ENCODE results near the gene MME. TPM values are rescaled to one million over a fixed set of nuclear protein-coding genes. Genes with fewer than 3 reads are reported as not detected.

Gene MME
- total and polyA plus RNA-seq, 12 donors = 0.28 to 56.0 (median 1.5) TPM

DNA sequence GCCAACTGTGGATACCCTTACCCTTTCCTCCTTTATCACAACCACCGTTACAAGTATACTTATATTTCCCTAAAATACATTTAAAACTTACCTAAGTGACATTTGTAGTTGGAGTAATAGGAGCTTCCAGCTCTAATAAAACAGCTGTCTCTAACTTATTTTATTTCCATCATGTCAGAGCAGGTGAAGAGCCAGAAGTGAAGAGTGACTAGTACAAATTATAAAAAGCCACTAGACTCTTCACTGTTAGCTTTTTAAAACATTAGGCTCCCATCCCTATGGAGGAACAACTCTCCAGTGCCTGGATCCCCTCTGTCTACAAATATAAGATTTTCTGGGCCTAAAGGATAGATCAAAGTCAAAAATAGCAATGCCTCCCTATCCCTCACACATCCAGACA, 102.3 kb downstream of the MME start:
- H3K27ac ChIP-seq = no peak overlapping the region
- no peaks in the 10 kb centered on the region for H3K27me3 ChIP-seq
- H3K4me3 ChIP-seq = no peak overlapping the region
- no peaks in the 10 kb centered on the region for H3K36me3 ChIP-seq (replicated peaks in 1 of 2)
- H3K9me3 ChIP-seq (replicated peaks in 1 of 3) = no peaks in the 10 kb centered on the region
- TF ChIP-seq CTCF (IDR thresholded peaks at IDR 0.05) = no peak
- H3K4me1 ChIP-seq (replicated peaks in 1 of 2) = no peaks in the 10 kb centered on the region
- DNase-seq = no peak
- 89 to 98% (median 93%) methylated on average over 1 of the region's 1 CpG for whole genome bisulfite sequencing, 4 donors
- intact Hi-C loops (cut with DNase I) = no loop called here

DNA sequence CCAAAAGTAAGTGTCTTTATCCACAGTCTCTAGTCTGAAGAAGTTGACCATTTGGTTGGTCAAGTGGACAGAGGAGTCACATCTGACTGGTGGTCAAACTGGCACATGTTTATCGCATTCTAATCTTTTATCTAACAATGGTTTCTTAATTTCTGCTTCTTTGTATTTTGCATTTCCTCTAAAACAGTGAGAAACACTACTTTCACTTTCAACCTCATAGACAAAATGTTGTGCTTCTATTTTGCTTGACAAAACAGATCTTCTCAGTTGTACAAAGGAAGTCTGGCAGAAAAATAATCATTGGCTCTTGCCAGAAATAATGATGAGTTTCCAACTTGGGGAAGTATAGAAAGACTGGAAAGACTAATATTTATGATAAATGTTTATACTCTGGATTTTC, 103.9 kb downstream of the MME start:
- Histone ChIP-seq H3K36me3 (replicated peaks in 1 of 2) (no peaks in the 10 kb centered on the region), H3K4me1 (replicated peaks in 1 of 2) (no peaks in the 10 kb centered on the region), H3K4me3 (no peak overlapping the region), H3K9me3 (replicated peaks in 1 of 3) (no peaks in the 10 kb centered on the region), H3K27me3 (no peaks in the 10 kb centered on the region), H3K27ac (no peak overlapping the region)
- intact Hi-C loops (cut with DNase I) = no loop called here
- TF ChIP-seq CTCF (IDR thresholded peaks at IDR 0.05) = no peak
- no peak for TF ChIP-seq POLR2A (IDR thresholded peaks at IDR 0.05)
- DNase-seq = no peak
- WGBS, 4 donors = 56 to 74% (median 64%) methylated on average over 1 of the region's 1 CpG

GRCh38 chr3:155185631-155186071, 105.5 kb downstream of the MME start:
- no peak overlapping the region for H3K27ac ChIP-seq
- no peaks in the 10 kb centered on the region for H3K36me3 ChIP-seq (replicated peaks in 1 of 2)
- intact Hi-C loops (cut with DNase I) = no loop called here
- H3K27me3 ChIP-seq = no peaks in the 10 kb centered on the region
- WGBS, 4 donors = 94 to 97% (median 95%) methylated on average over 2 of the region's 2 CpGs
- H3K4me1 ChIP-seq (replicated peaks in 1 of 2) = no peaks in the 10 kb centered on the region
- no peak for TF ChIP-seq POLR2A (IDR thresholded peaks at IDR 0.05)
- TF ChIP-seq CTCF (IDR thresholded peaks at IDR 0.05) = no peak
- no peak for DNase-seq
- no peaks in the 10 kb centered on the region for H3K9me3 ChIP-seq (replicated peaks in 1 of 3)
- no peak overlapping the region for H3K4me3 ChIP-seq

DNA sequence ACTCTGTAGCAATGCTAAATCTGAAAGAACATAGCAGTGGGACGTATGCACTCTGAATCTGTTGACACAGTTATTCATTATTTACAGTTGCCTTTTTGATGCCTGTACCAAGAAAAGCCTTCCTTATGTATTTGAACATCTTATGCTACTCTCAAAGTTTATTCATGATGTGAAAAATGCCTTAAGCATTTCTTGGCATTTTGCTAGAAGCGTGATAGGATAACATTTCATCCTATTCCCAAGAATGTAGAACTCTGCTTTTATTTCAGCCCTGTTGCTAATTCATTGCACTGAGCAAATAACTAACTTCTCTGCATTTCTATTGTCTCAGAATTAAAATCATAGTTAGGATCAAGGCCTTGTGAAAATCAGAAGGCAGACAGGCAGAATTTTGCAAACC, 107.9 kb downstream of the MME start:
- intact Hi-C loops (cut with DNase I) = no loop called here
- H3K4me3 ChIP-seq = no peak overlapping the region
- no peak for TF ChIP-seq CTCF (IDR thresholded peaks at IDR 0.05)

More for the DNA sequence above, 107.9 kb downstream of the MME start:
- no peaks in the 10 kb centered on the region for H3K36me3 ChIP-seq (replicated peaks in 1 of 2)
- no peak for DNase-seq
- no peaks in the 10 kb centered on the region for H3K9me3 ChIP-seq (replicated peaks in 1 of 3)
- no peak overlapping the region for H3K27ac ChIP-seq
- no peaks in the 10 kb centered on the region for H3K27me3 ChIP-seq
- H3K4me1 ChIP-seq (replicated peaks in 1 of 2) = no peaks in the 10 kb centered on the region
- 75 to 88% (median 81%) methylated on average over 2 of the region's 2 CpGs for WGBS, 4 donors
